Stimulated activated CD8-positive, alpha-beta memory T cell treated with anti-CD3 and anti-CD28 coated beads, Interleukin-15, amount 100 ng/mL, for 24 hours (primary cell): Measurements from ENCODE around the gene GRIK3.

ENCODE experiments used
- DNase-seq: peaks from one replicate; pipeline ENCODE4 v3.0.0-alpha.2; 2020; ENCODE audit warnings: low read depth

Gene GRIK3

GRCh38 chr1:36874271-36875060 lies 159.8 kb downstream of the GRIK3 start:
- no peak for DNase-seq

GRCh38 chr1:36872858-36873257 lies 161.5 kb downstream of the GRIK3 start:
- no peak for DNase-seq

GRCh38 chr1:36872126-36872754 lies 162.1 kb downstream of the GRIK3 start:
- DNase-seq: no peak

GRCh38 chr1:36871146-36871971 lies 163.0 kb downstream of the GRIK3 start:
- DNase-seq: no peak

GRCh38 chr1:36869826-36870225 lies 164.5 kb downstream of the GRIK3 start:
- DNase-seq: no peak

- no peak for DNase-seq
These were observed 165.3 kb downstream of the GRIK3 start for GRCh38 chr1:36869054-36869453.

GRCh38 chr1:36867575-36867974 lies 166.7 kb downstream of the GRIK3 start:
- DNase-seq: no peak

- no peak for DNase-seq
These were observed 168.0 kb downstream of the GRIK3 start for GRCh38 chr1:36866169-36866814.

- no peak for DNase-seq
These were observed 168.8 kb downstream of the GRIK3 start for GRCh38 chr1:36865602-36865900.

- no peak for DNase-seq
These were observed 169.3 kb downstream of the GRIK3 start for GRCh38 chr1:36864823-36865601.

- peak; percentile 6 for DNase-seq
These were observed 170.0 kb downstream of the GRIK3 start for GRCh38 chr1:36864182-36864822.

- DNase-seq: no peak
These were observed 170.8 kb downstream of the GRIK3 start for GRCh38 chr1:36863500-36863899.

GRCh38 chr1:36863061-36863460 lies 171.3 kb downstream of the GRIK3 start:
- no peak for DNase-seq

GRCh38 chr1:36861375-36861774 lies 172.9 kb downstream of the GRIK3 start:
- no peak for DNase-seq

- no peak for DNase-seq
These were observed 174.4 kb downstream of the GRIK3 start for GRCh38 chr1:36859926-36860325.

- DNase-seq: no peak
These were observed 175.3 kb downstream of the GRIK3 start for GRCh38 chr1:36858981-36859380.

GRCh38 chr1:36858553-36858952 lies 175.8 kb downstream of the GRIK3 start:
- DNase-seq: no peak

GRCh38 chr1:36857754-36858153 lies 176.6 kb downstream of the GRIK3 start:
- no peak for DNase-seq

- DNase-seq: no peak
These were observed 178.4 kb downstream of the GRIK3 start for GRCh38 chr1:36855699-36856494.

GRCh38 chr1:36853638-36854037 lies 180.7 kb downstream of the GRIK3 start:
- no peak for DNase-seq
